Hematopoietic multipotent progenitor cell treated with erythropoietin and hydrocortisone succinate and interleukin-3 and kit ligand, for 8 days (in vitro differentiated cells): ENCODE data around the gene PROM2.
"Not testable (repeated sequence)": the region's sequence is repeated elsewhere in the genome, so short reads cannot be mapped to it uniquely, and the experiment has no call there.

ENCODE experiments used
- DNase-seq: peaks from one replicate; pipeline ENCODE4 v3.0.0-alpha.2; 2015

PROM2 gene

GRCh38 chr2:95274291-95275150 is at the start of gene PROM2:
PROM2 (plus strand) TSS chr2:95274449; CDS start chr2:95274586, 137 bp downstream.
- DNase-seq, result no peak

GRCh38 chr2:95225658-95226057 is 48.6 kb upstream of the PROM2 start:
- DNase-seq, result no peak

- peak; percentile 45 for DNase-seq
Observed at GRCh38 chr2:95231723-95232122, 42.5 kb upstream of the PROM2 start.

- DNase-seq, result no peak
Observed at GRCh38 chr2:95232232-95232631, 42.0 kb upstream of the PROM2 start.

- DNase-seq, result no peak
Observed at GRCh38 chr2:95234286-95234785, 39.9 kb upstream of the PROM2 start.

GRCh38 chr2:95234816-95235215 is 39.4 kb upstream of the PROM2 start:
- no peak for DNase-seq

- no peak for DNase-seq
Observed at GRCh38 chr2:95238131-95238530, 36.1 kb upstream of the PROM2 start.

GRCh38 chr2:95240091-95240490 is 34.2 kb upstream of the PROM2 start:
- DNase-seq, result no peak

GRCh38 chr2:95240556-95240955 is 33.7 kb upstream of the PROM2 start:
- no peak for DNase-seq

GRCh38 chr2:95242084-95242483 is 32.2 kb upstream of the PROM2 start:
- not testable (repeated sequence) for DNase-seq

- DNase-seq, result no peak
Observed at GRCh38 chr2:95258271-95258670, 16.0 kb upstream of the PROM2 start.

- no peak for DNase-seq
Observed at GRCh38 chr2:95260028-95261023, 13.9 kb upstream of the PROM2 start.

- DNase-seq, result no peak
Observed at GRCh38 chr2:95261602-95262001, 12.6 kb upstream of the PROM2 start.

GRCh38 chr2:95262896-95263542 is 11.2 kb upstream of the PROM2 start:
- no peak for DNase-seq

- DNase-seq, result no peak
Observed at GRCh38 chr2:95264624-95265023, 9.6 kb upstream of the PROM2 start.

- no peak for DNase-seq
Observed at GRCh38 chr2:95265182-95265581, 9.1 kb upstream of the PROM2 start.

- no peak for DNase-seq
Observed at GRCh38 chr2:95266781-95267430, 7.3 kb upstream of the PROM2 start.

- DNase-seq, result no peak
Observed at GRCh38 chr2:95267458-95268210, 6.6 kb upstream of the PROM2 start.

GRCh38 chr2:95268211-95269035 is 5.8 kb upstream of the PROM2 start:
- no peak for DNase-seq

GRCh38 chr2:95269036-95269680 is 5.1 kb upstream of the PROM2 start:
- DNase-seq, result no peak
